Activated T-cell treated with anti-CD3 and anti-CD28 coated beads, Interleukin-2, amount 50 U/mL, for 48 hours (primary cell): ENCODE measurements around the gene STXBP5.

ENCODE experiments used
- DNase-seq, 2 experiments: peaks; one replicate each; pipeline ENCODE4 v3.0.0-alpha.2; 2020

Gene STXBP5

DNA sequence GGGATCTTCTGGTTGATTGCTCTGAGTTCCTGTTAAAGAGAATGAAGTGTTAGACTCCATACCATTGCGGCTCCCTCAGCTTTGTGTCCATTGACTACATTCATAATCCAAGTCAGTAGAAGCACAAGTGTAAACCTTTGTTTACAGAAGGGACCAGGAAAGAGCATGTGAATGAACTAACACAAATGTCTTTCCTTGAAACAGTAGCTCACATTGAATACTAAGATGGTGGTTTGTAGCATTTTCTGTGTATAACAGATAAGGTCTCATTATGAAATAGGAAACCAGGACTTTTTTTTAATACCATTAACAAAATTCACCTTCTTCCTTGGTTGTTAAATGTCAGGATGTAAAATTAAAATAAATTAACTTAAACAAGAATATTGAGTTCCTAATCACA lies 8.4 kb downstream of the STXBP5 start:
- DNase-seq = no peak

DNA sequence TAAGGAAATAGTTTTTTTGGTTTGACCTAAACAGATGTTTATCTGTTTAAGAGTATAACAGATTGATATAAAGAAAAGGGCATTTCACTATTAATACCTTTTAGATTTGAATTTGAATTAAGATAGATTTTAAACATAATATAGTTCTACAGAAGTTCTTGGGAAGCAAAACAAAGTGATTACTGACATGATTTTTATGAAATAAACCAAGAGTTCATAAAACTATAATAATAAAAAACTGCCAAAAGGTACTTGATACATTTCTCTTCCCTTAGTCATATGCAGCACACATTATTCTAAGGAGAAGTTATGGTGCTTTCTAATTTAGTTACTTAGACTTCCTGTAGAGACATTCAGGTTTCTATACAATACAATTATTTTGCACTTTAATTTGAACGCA lies 9.6 kb downstream of the STXBP5 start:
- no peak for DNase-seq

DNA sequence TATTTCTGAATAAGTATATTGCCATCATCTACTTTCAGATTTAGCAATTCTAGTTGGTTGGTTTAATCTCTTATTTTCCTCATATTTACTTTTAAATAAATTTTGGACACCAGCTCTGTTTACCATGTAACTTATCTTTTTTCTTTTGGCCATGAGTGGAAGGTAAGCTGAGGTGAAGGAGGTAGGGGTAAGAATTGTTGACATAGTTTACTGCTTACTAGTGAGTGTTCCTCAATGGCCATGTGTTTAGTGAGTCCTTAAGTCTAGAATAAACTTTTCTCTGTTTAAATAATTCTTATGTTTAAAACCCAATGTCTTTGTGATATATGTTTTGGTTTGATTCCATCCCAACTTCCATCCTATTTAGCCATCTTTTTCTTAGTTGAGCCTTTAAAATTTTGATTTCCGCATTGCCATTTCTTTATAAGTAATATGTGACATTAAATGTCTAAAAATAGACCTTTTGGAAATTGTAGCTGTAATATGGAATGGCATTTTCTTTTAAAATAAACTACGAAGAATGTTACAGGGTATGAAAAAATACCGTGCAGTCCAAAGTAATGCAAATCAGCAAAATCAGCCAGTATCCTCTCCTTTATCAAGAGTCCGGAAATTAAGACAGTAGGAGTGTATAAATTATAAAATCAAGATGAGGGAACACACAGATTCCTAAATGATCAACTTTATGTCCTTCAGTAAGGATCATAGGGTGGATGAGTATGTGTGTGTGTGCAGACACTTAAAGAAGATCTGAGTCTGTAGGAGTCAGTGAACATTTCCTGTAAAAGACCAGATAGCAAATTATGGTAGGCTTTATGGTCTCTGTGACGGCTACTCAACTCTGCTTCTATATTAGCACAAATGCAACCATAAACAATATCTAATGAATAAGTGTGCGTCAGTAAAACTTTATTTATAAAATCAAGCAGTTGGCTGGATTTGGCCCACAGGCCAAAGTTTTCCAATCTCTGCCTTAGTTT lies 10.3 kb downstream of the STXBP5 start:
- DNase-seq = no peak

DNA sequence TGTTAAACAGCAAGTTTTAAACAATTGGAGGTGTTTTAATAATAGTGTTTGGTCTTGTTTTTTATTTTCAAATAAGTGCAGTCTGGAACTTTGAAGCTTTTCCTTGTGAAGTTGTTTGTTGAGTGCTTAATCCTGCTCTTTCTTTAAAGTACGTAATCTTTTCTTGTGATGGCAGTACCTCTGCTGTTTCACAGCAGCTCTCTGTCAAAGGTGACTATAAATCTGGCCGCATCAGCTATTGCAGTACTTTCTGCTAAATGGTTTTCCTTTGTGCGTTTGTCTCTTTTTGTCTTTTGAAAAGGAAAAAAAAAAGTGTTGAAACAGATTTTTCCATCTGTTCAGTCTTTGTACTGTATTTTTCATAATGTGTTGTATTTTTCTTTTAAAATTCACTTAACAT lies 12.7 kb downstream of the STXBP5 start:
- no peak for DNase-seq

- no peak for DNase-seq
Observed at GRCh38 chr6:147217840-147218404, 13.7 kb downstream of the STXBP5 start.

- DNase-seq = no peak
Observed at GRCh38 chr6:147218797-147219196, 14.6 kb downstream of the STXBP5 start.

GRCh38 chr6:147219463-147219862 lies 15.2 kb downstream of the STXBP5 start:
- DNase-seq = no peak

DNA sequence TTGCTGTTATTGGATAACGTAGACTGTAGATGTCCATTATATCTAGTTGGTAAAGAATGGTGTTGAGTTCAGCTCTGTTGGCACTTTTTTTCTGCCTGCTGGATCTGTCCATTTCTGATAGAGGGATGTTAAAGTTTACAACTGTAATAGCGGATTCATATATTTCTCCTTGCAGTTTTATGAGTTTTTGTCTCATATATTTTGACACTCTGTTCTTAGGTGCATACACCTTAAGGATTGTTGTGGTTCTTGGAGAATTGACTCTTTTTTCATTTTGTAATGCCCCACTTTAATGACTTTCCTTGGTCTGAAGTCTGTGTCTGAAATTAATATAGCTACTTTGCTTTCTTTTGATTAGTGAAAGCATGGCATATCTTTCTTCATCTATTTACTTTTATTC lies 16.1 kb downstream of the STXBP5 start:
- no peak for DNase-seq

- no peak for DNase-seq
Observed at GRCh38 chr6:147221739-147222138, 17.5 kb downstream of the STXBP5 start.

GRCh38 chr6:147222160-147222838 lies 18.1 kb downstream of the STXBP5 start:
- DNase-seq = no peak

GRCh38 chr6:147223736-147224135 lies 19.5 kb downstream of the STXBP5 start:
- no peak for DNase-seq

DNA sequence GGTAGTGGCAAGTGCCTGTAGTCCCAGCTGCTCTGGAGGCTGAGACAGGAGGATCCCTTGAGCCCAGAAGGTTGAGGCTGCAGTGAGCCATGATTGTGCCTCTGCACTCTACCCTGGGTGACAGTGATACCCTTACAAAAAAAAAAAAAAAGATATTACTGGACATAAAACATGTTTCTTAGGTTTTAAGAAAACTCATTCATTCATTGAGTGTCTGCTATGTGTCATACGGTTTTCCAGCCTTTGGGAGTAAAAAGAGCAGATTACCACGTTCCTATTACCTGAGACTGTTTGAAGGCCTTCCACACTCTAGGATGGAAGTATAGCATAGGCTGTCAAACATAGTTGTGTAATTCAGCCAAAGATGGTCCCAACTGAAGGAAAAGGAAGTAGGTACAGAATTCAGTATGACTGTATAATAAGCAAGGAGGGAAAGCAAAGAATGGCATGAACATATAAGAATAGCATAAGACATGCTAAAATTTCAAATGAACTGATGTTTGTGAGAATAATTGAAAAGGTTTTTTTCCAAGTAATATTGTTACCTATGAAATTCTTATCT lies 22.0 kb downstream of the STXBP5 start:
- DNase-seq = no peak

DNA sequence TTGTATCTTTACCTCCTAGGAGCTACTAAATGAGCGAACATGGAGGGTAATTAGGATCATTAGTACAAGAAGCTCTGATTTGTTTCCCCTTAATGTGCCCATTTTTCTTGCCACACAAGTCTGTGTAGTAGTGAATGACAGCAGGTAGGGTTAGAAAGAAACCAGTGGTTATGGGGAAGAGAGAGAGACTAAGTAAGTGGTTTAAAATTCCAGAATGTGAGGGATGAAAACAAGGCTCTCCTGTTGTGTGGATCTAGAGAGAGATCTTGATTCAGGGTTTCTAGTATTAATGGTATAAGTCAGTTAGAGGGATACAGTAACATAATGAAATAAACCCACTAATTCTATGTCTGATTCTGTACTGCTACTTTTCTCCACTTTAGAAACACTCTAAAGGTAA lies 22.7 kb downstream of the STXBP5 start:
- no peak for DNase-seq

DNA sequence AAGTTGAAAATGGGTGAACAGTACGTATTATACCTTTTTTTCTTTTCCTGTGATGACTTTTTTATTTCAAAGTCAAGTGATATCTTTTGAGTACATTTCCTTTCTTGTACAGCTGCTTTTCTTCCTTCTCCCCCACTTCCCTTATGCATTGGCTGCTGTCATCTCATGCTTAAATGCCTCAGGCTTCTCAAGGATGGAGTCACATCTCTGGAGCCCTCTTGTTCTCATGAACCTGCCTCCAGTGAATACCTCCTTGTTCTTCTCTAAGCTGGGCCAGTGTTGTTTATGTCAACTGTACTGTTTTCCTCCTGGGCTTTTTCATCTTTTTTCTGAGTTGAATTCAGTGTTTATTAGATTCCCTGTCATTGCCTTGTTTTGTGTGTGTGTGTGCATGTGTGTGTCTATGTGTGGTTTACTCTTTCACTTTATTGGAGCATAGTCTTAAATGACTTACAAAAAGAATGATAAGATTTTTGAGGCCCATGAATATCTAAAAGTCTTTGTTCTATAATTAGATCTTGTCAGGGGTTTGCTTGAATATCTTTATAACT lies 23.6 kb downstream of the STXBP5 start:
- DNase-seq = no peak

GRCh38 chr6:147231589-147231988 lies 27.4 kb downstream of the STXBP5 start:
- no peak for DNase-seq

- no peak for DNase-seq
Observed at GRCh38 chr6:147234685-147235084, 30.5 kb downstream of the STXBP5 start.

DNA sequence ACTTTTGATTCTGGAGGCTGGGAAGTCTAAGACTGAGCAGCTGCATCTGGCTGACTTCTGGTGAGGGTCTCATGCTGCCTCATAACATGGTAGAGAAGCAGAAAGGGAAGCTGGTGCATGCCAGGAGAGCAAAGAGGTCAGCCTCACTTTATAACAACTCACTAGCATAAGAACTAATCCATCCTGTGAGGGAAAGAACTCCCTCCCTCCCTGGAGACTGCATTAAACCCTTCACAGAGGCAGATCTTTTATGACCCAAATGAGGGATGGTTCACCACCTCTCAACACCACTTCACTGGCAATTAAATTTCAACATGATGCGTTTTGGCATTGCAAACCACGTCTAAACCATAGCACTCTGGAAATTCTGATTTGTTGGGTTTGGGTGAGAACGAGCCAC lies 33.9 kb downstream of the STXBP5 start:
- no peak for DNase-seq

- no peak for DNase-seq
Observed at GRCh38 chr6:147238906-147239305, 34.7 kb downstream of the STXBP5 start.

DNA sequence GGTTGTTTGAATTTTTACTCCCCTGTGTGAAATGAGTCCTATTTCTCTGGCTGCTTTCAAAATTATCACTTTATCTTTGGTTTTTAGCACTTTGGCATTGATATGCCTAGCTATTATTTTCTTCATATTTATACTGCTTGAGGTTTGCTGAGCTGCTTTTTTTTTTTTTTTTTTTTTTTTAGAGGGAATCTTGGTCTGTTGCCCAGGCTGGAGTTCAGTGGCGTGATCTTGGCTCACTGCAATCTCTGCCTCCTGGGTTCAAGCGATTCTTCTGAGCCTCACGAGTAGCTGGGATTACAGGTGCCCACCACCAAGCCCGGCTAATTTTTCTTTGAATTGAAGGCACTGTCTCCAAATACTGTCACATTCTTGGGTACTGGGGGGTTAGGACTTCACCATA lies 40.6 kb downstream of the STXBP5 start:
- DNase-seq = no peak

DNA sequence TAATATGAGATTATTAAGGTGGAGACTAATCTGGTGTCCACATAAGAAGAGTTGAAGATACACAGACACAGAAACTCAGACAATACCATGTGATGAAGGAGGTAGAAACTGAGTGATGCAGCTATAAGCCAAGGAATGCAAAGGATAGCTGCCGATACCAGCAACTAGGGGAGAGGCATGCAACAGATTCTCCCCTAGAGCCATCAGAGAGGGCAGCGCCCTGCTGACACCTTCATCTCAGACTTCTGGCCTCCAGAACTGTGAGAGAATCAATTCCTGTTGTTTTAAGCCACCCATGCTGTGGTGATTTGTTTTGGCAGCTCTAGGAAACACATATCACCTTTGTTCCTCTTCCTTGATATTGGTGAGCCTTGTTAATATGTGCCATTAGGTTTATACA lies 41.5 kb downstream of the STXBP5 start:
- DNase-seq = no peak

- DNase-seq = no peak
Observed at GRCh38 chr6:147246853-147247635, 42.8 kb downstream of the STXBP5 start.

DNA sequence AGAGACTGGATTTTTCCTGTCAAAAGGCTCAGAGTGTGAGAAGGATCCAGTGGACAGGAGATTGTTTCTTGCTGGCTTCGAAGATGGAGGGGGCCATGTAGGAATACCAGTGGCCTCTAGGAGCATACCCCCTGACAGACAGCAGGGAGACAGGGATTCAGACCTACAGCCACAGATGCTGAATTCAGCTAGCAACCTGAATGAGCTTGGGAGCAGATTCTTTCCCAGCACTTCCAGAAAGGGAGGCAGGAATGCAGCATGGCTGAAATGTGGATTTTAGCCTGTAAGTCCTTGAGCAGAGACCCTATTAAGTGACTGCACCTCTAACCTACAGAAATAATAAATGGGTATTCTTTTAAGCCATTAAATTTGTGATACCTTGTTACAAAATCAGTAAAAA lies 44.6 kb downstream of the STXBP5 start:
- no peak for DNase-seq
